Measurements from ENCODE around the gene GLDC. TPM values are rescaled to one million over a fixed set of nuclear protein-coding genes. Genes with fewer than 3 reads are reported as not detected.

GLDC gene
- total RNA-seq, 1 experiment from 2014 or later, result not detected

GRCh38 chr9:6620796-6621195 lies 24.7 kb downstream of the GLDC start:
- DNase-seq (ENCODE audit: low spot score), result no peak

- no peak for DNase-seq (ENCODE audit: low spot score)
Measured at GRCh38 chr9:6620353-6620752, 25.2 kb downstream of the GLDC start.

GRCh38 chr9:6619909-6620308 lies 25.6 kb downstream of the GLDC start:
- DNase-seq (ENCODE audit: low spot score), result no peak

GRCh38 chr9:6616951-6617602 lies 28.5 kb downstream of the GLDC start:
- no peak for DNase-seq (ENCODE audit: low spot score)

- no peak for DNase-seq (ENCODE audit: low spot score)
Measured at GRCh38 chr9:6614489-6614888, 31.0 kb downstream of the GLDC start.

- no peak for DNase-seq (ENCODE audit: low spot score)
Measured at GRCh38 chr9:6611865-6612264, 33.7 kb downstream of the GLDC start.

- no peak for DNase-seq (ENCODE audit: low spot score)
Measured at GRCh38 chr9:6610073-6610472, 35.5 kb downstream of the GLDC start.

- no peak for DNase-seq (ENCODE audit: low spot score)
Measured at GRCh38 chr9:6609497-6610016, 36.0 kb downstream of the GLDC start.

- no peak for DNase-seq (ENCODE audit: low spot score)
Measured at GRCh38 chr9:6605202-6605601, 40.3 kb downstream of the GLDC start.

GRCh38 chr9:6600426-6600825 lies 45.1 kb downstream of the GLDC start:
- no peak for DNase-seq (ENCODE audit: low spot score)

GRCh38 chr9:6600006-6600405 lies 45.5 kb downstream of the GLDC start:
- DNase-seq (ENCODE audit: low spot score), result no peak

GRCh38 chr9:6598249-6598725 lies 47.2 kb downstream of the GLDC start:
- no peak for DNase-seq (ENCODE audit: low spot score)

- DNase-seq (ENCODE audit: low spot score), result no peak
Measured at GRCh38 chr9:6592791-6593190, 52.7 kb downstream of the GLDC start.

- DNase-seq (ENCODE audit: low spot score), result no peak
Measured at GRCh38 chr9:6592231-6592630, 53.3 kb downstream of the GLDC start.

- DNase-seq (ENCODE audit: low spot score), result no peak
Measured at GRCh38 chr9:6590772-6591384, 54.7 kb downstream of the GLDC start.

- no peak for DNase-seq (ENCODE audit: low spot score)
Measured at GRCh38 chr9:6590334-6590733, 55.2 kb downstream of the GLDC start.

- no peak for DNase-seq (ENCODE audit: low spot score)
Measured at GRCh38 chr9:6584881-6585597, 60.5 kb downstream of the GLDC start.

GRCh38 chr9:6581253-6581652 lies 64.3 kb downstream of the GLDC start:
- no peak for DNase-seq (ENCODE audit: low spot score)

GRCh38 chr9:6579613-6580012 lies 65.9 kb downstream of the GLDC start:
- no peak for DNase-seq (ENCODE audit: low spot score)

GRCh38 chr9:6576987-6577386 lies 68.5 kb downstream of the GLDC start:
- DNase-seq (ENCODE audit: low spot score), result no peak

GRCh38 chr9:6575324-6576034 lies 70.0 kb downstream of the GLDC start:
- DNase-seq (ENCODE audit: low spot score), result no peak

- peak; percentile 18 for DNase-seq (ENCODE audit: low spot score)
Measured at GRCh38 chr9:6567140-6567591, 78.4 kb downstream of the GLDC start.

Measured in H4 (cell line).